ENCODE measurements around the gene ASB7. TPM values are rescaled to one million over a fixed set of nuclear protein-coding genes. Genes with fewer than 3 reads are reported as not detected.

ASB7 gene
- polyA plus RNA-seq, 1 donor (not counting 4 experiments of a cell fraction or from before 2014, with no cell fraction given): 10.8 TPM

DNA sequence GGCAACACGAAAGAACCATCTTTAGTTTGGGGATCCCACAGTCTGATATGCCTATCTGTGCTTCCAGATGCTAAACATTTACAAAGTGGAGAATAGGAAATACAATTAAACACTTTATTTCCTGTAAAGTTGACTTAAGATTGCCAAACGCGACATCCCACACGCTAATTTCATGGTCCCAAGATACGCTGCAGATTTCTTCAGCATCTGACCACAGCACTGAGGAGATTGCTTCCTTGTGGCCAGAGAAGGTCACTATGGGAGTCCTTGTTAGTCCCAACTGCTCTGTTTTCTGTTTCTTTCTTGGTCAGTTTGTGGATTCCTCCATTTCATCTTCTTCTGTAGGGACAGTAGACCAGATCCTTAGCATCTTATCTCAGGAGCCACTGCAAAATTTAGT is 43.3 kb downstream of the ASB7 start:
- TF ChIP-seq, protein P1, sequence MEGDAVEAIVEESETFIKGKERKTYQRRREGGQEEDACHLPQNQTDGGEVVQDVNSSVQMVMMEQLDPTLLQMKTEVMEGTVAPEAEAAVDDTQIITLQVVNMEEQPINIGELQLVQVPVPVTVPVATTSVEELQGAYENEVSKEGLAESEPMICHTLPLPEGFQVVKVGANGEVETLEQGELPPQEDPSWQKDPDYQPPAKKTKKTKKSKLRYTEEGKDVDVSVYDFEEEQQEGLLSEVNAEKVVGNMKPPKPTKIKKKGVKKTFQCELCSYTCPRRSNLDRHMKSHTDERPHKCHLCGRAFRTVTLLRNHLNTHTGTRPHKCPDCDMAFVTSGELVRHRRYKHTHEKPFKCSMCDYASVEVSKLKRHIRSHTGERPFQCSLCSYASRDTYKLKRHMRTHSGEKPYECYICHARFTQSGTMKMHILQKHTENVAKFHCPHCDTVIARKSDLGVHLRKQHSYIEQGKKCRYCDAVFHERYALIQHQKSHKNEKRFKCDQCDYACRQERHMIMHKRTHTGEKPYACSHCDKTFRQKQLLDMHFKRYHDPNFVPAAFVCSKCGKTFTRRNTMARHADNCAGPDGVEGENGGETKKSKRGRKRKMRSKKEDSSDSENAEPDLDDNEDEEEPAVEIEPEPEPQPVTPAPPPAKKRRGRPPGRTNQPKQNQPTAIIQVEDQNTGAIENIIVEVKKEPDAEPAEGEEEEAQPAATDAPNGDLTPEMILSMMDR (optimal IDR thresholded peaks at IDR 0.05 in 1 of 3, IDR thresholded peaks at IDR 0.05 in 1 of 3, conservative IDR thresholded peaks at IDR 0.05 in 1 of 3; ENCODE audit: extremely low read depth in 1 of 3, insufficient read depth in 2 of 3, low read length in 3 of 3): no peak
- no peak for TF ChIP-seq EZH2 (IDR thresholded peaks at IDR 0.05; ENCODE audit: low read length)
- Histone ChIP-seq H3K4me2 (ENCODE audit: control insufficient read depth, extremely low read depth, insufficient read depth, low read depth, low read length) (no peak overlapping the region), H3K4me1 (ENCODE audit: control insufficient read depth, extremely low read depth, insufficient read depth, low read length) (no peaks in the 10 kb centered on the region), H3K79me2 (ENCODE audit: control insufficient read depth, insufficient read depth, low read length) (peaks cover 17% of the 10 kb centered on the region), H3K9me1 (ENCODE audit: control insufficient read depth, extremely low read depth, insufficient read depth, low read length) (no peaks in the 10 kb centered on the region), H3K27me3 (ENCODE audit: control insufficient read depth, extremely low read depth, insufficient read depth, low read length) (no peaks in the 10 kb centered on the region), H4K20me1 (ENCODE audit: control insufficient read depth, extremely low read depth, insufficient read depth, low read length) (no peaks in the 10 kb centered on the region), H3K4me3 (ENCODE audit: control insufficient read depth in 2 of 3, extremely low read depth in 1 of 3, insufficient read depth in 2 of 3, low read depth in 1 of 3, low read length in 3 of 3) (no peak overlapping the region), H3K9me3 (ENCODE audit: control insufficient read depth, low read depth, low read length) (no peaks in the 10 kb centered on the region), H3K36me3 (ENCODE audit: control insufficient read depth in 2 of 2, extremely low read depth in 1 of 2, insufficient read depth in 2 of 2, low read length in 2 of 2) (peaks cover 0 to 2% of the 10 kb centered on the region in 2 experiments), H3K27ac (ENCODE audit: control insufficient read depth, insufficient read depth, low read length) (no peak overlapping the region), H2AFZ (ENCODE audit: control insufficient read depth, low read length) (no peak overlapping the region), H3K9ac (ENCODE audit: control insufficient read depth, extremely low read depth, insufficient read depth, low read length) (no peak overlapping the region)
- DNase-seq (ENCODE audit: low read depth, low spot score): no peak
- dilution Hi-C loops (cut with MboI; ENCODE audit: extremely low pct_ligation_motif_present, low sequenced_read_pairs): no loop called here
- FAIRE-seq: no peak

DNA sequence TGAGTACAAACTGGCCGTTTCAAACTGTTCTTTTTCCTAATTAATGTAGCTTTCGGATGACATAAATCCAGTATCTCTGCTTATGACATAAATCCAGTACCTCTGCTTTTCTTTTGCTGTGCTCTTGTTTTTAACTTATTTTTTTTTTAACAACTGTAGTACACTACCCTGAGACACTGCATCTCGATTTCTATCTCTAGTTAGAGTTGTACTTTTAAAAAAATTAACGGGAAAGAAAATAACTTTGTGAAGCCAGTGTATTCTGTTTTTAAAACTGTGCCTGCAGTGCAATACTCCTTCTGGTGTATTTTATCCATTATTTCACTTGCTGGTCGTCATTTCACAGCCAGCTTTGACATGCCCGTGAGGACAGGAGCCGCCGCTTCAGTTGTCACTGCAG is 46.6 kb downstream of the ASB7 start:
- TF ChIP-seq, protein P1 (optimal IDR thresholded peaks at IDR 0.05 in 1 of 3, IDR thresholded peaks at IDR 0.05 in 1 of 3, conservative IDR thresholded peaks at IDR 0.05 in 1 of 3; ENCODE audit: extremely low read depth in 1 of 3, insufficient read depth in 2 of 3, low read length in 3 of 3): no peak
- no peak for TF ChIP-seq EZH2 (IDR thresholded peaks at IDR 0.05; ENCODE audit: low read length)
- DNase-seq (ENCODE audit: low read depth, low spot score) (no peak), FAIRE-seq (no peak)
- Histone ChIP-seq H3K9me1 (ENCODE audit: control insufficient read depth, extremely low read depth, insufficient read depth, low read length) (no peaks in the 10 kb centered on the region), H3K9ac (ENCODE audit: control insufficient read depth, extremely low read depth, insufficient read depth, low read length) (no peak overlapping the region), H3K27me3 (ENCODE audit: control insufficient read depth, extremely low read depth, insufficient read depth, low read length) (no peaks in the 10 kb centered on the region), H3K4me1 (ENCODE audit: control insufficient read depth, extremely low read depth, insufficient read depth, low read length) (no peaks in the 10 kb centered on the region), H3K4me3 (ENCODE audit: control insufficient read depth in 2 of 3, extremely low read depth in 1 of 3, insufficient read depth in 2 of 3, low read depth in 1 of 3, low read length in 3 of 3) (no peak overlapping the region), H3K36me3 (ENCODE audit: control insufficient read depth in 2 of 2, extremely low read depth in 1 of 2, insufficient read depth in 2 of 2, low read length in 2 of 2) (peaks cover 0 to 3% of the 10 kb centered on the region in 2 experiments), H3K9me3 (ENCODE audit: control insufficient read depth, low read depth, low read length) (no peaks in the 10 kb centered on the region), H3K4me2 (ENCODE audit: control insufficient read depth, extremely low read depth, insufficient read depth, low read depth, low read length) (no peak overlapping the region), H3K79me2 (ENCODE audit: control insufficient read depth, insufficient read depth, low read length) (peaks cover 4% of the 10 kb centered on the region), H4K20me1 (ENCODE audit: control insufficient read depth, extremely low read depth, insufficient read depth, low read length) (no peaks in the 10 kb centered on the region), H2AFZ (ENCODE audit: control insufficient read depth, low read length) (no peak overlapping the region), H3K27ac (ENCODE audit: control insufficient read depth, insufficient read depth, low read length) (no peak overlapping the region)
- dilution Hi-C loops (cut with MboI; ENCODE audit: extremely low pct_ligation_motif_present, low sequenced_read_pairs): no loop called here

All from keratinocyte (primary cell).